ENCODE results near the gene CSAD.

Gene CSAD

GRCh38 chr12:53180220-53180930 is at the start of gene CSAD, which contains the start of gene ZNF740:
TSS of gene CSAD (minus strand) at chr12:53180925. CDS start at chr12:53173470, 7,455 bp downstream.
TSS of gene ZNF740 (plus strand) at chr12:53180722. CDS start at chr12:53181984, 1,262 bp downstream.
- TF ChIP-seq CTCF (IDR thresholded peaks at IDR 0.05) (no peak; the same call in 1 of the 2 replicates), ZFX (IDR thresholded peaks at IDR 0.05; ENCODE audit: borderline replicate concordance) (no peak)
- H3K27ac ChIP-seq = peak within 1 kb of the TSS; percentile 98

- peak overlapping the region; percentile 99 for H3K27ac ChIP-seq
- no peak for TF ChIP-seq CTCF (IDR thresholded peaks at IDR 0.05)
- TF ChIP-seq ZFX (IDR thresholded peaks at IDR 0.05; ENCODE audit: borderline replicate concordance) = no peak
These were observed 49.6 kb upstream of the CSAD start for GRCh38 chr12:53230108-53230845.

- H3K27ac ChIP-seq = peak overlapping the region; percentile 99
These were observed 48.7 kb upstream of the CSAD start for GRCh38 chr12:53229454-53229853.

GRCh38 chr12:53227836-53228235 is 47.1 kb upstream of the CSAD start:
- TF ChIP-seq CTCF (IDR thresholded peaks at IDR 0.05) = no peak
- no peak overlapping the region for H3K27ac ChIP-seq

More at GRCh38 chr12:53229454-53229853, 48.7 kb upstream of the CSAD start:
- TF ChIP-seq ZFX (IDR thresholded peaks at IDR 0.05; ENCODE audit: borderline replicate concordance) (no peak), CTCF (IDR thresholded peaks at IDR 0.05) (no peak)

GRCh38 chr12:53227341-53227740 is 46.6 kb upstream of the CSAD start:
- H3K27ac ChIP-seq = no peak overlapping the region
- TF ChIP-seq ZFX (IDR thresholded peaks at IDR 0.05; ENCODE audit: borderline replicate concordance) = no peak
- TF ChIP-seq CTCF (IDR thresholded peaks at IDR 0.05) = no peak

- TF ChIP-seq CTCF (IDR thresholded peaks at IDR 0.05) (no peak), ZFX (IDR thresholded peaks at IDR 0.05; ENCODE audit: borderline replicate concordance) (no peak)
- H3K27ac ChIP-seq = no peak overlapping the region
These were observed 46.1 kb upstream of the CSAD start for GRCh38 chr12:53226815-53227214.

All from 22Rv1 (cell line).